H1 (cell line): ENCODE measurements around the gene GMEB2. TPM values are rescaled to one million over a fixed set of nuclear protein-coding genes. Genes with fewer than 3 reads are reported as not detected.

Experiments used
- polyA plus RNA-seq, 7 experiments: library from polyadenylated mRNA; depleted of rRNA in 3 of 7; stranded (reverse) in 5 of 7; unstranded in 2 of 7; fragments of >200 nt in 5 of 7; fragments of 200-250 nt in 2 of 7; gene quantifications; 1 replicate in 5 of 7; 2 replicates in 1 of 7; 4 replicates in 1 of 7; pipeline versions ENCODE4 v1.2.1 to v1.2.3, GENCODE V29; 2011 to 2013; ENCODE audit warnings: missing spikeins in 2 of 7, mixed read lengths in 2 of 7
- total RNA-seq: library from RNA; stranded (reverse); fragmentation: NEBNext Ultra II Directional; extraction: Animal tissue kit (Norgen Biotek cat#: 25700); gene quantifications from 2 replicates; pipeline ENCODE4 v1.2.1, GENCODE V29; 2021
- TF ChIP-seq, protein P1 (sequence below): IDR thresholded peaks from 2 replicates; pipeline ENCODE4 v1.6.1; 2011; ENCODE audit warnings: low read depth, mild to moderate bottlenecking, low read length; ENCODE audit not compliant: insufficient read depth

Gene GMEB2
- total and polyA plus RNA-seq, 2 of the 8 experiments (the other 6 are each of a cell fraction or from before 2014, with no cell fraction given), result 12.9 to 14.2 TPM

DNA sequence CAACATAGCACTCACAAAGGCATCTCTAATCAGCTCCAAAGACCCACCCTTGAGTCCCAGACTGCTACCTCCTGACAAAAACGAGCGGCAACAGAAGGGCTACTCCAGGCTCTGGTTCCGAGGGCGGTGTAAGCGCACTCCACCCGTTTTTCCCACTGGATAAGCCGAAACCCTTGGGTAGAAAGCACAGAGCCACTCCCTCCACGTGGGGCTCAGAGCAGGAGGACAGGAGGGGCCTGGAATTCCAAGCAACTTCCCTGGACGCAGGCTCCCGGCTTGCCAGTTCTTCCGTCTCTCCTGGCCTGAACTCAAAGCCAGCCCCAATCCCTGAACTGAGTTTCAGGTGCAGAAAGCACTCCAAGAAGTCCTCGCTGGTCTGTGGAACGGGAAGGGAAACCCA is 7.4 kb downstream of the GMEB2 start (continued):
- TF ChIP-seq, protein P1, sequence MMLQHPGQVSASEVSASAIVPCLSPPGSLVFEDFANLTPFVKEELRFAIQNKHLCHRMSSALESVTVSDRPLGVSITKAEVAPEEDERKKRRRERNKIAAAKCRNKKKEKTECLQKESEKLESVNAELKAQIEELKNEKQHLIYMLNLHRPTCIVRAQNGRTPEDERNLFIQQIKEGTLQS, result no peak
